ENCODE results near the gene PRR16. TPM values are rescaled to one million over a fixed set of nuclear protein-coding genes. Genes with fewer than 3 reads are reported as not detected.

PRR16 gene
- total and polyA plus RNA-seq, 2 donors: 7.6 to 11.9 TPM

GRCh38 chr5:120512791-120513650 is 48.9 kb downstream of the PRR16 start:
- 94% methylated on average over 13 of the region's 13 CpGs for WGBS
- H3K4me3 ChIP-seq (ENCODE audit: low read depth, low read length): no peak overlapping the region
- no peaks in the 10 kb centered on the region for H3K36me3 ChIP-seq (ENCODE audit: insufficient read depth)
- H3K4me1 ChIP-seq (ENCODE audit: insufficient read depth): no peaks in the 10 kb centered on the region
- no peak for DNase-seq (ENCODE audit: extremely low spot score)
- no peak overlapping the region for H3K27ac ChIP-seq (ENCODE audit: low read depth)

- H3K36me3 ChIP-seq (ENCODE audit: insufficient read depth): no peaks in the 10 kb centered on the region
- 62% methylated on average over 2 of the region's 2 CpGs for WGBS
- DNase-seq (ENCODE audit: extremely low spot score): no peak
- H3K4me1 ChIP-seq (ENCODE audit: insufficient read depth): no peaks in the 10 kb centered on the region
- no peak overlapping the region for H3K4me3 ChIP-seq (ENCODE audit: low read depth, low read length)
- H3K27ac ChIP-seq (ENCODE audit: low read depth): no peak overlapping the region
Measured at GRCh38 chr5:120516805-120517204, 52.7 kb downstream of the PRR16 start.

GRCh38 chr5:120517607-120518252 is 53.6 kb downstream of the PRR16 start:
- Histone ChIP-seq H3K36me3 (ENCODE audit: insufficient read depth) (no peaks in the 10 kb centered on the region), H3K4me1 (ENCODE audit: insufficient read depth) (no peaks in the 10 kb centered on the region), H3K27ac (ENCODE audit: low read depth) (no peak overlapping the region), H3K4me3 (ENCODE audit: low read depth, low read length) (no peak overlapping the region)
- 75% methylated on average over 5 of the region's 5 CpGs for WGBS
- no peak for DNase-seq (ENCODE audit: extremely low spot score)

GRCh38 chr5:120518581-120518980 is 54.5 kb downstream of the PRR16 start:
- Histone ChIP-seq H3K36me3 (ENCODE audit: insufficient read depth) (no peaks in the 10 kb centered on the region), H3K4me3 (ENCODE audit: low read depth, low read length) (no peak overlapping the region), H3K4me1 (ENCODE audit: insufficient read depth) (no peaks in the 10 kb centered on the region), H3K27ac (ENCODE audit: low read depth) (no peak overlapping the region)
- WGBS: 61% methylated on average over 1 of the region's 1 CpG
- no peak for DNase-seq (ENCODE audit: extremely low spot score)

GRCh38 chr5:120527251-120527650 is 63.2 kb downstream of the PRR16 start:
- WGBS: 84% methylated on average over 3 of the region's 3 CpGs
- Histone ChIP-seq H3K36me3 (ENCODE audit: insufficient read depth) (no peaks in the 10 kb centered on the region), H3K27ac (ENCODE audit: low read depth) (no peak overlapping the region), H3K4me1 (ENCODE audit: insufficient read depth) (no peaks in the 10 kb centered on the region), H3K4me3 (ENCODE audit: low read depth, low read length) (no peak overlapping the region)
- DNase-seq (ENCODE audit: extremely low spot score): no peak

- Histone ChIP-seq H3K27ac (ENCODE audit: low read depth) (no peak overlapping the region), H3K4me1 (ENCODE audit: insufficient read depth) (no peaks in the 10 kb centered on the region), H3K4me3 (ENCODE audit: low read depth, low read length) (no peak overlapping the region), H3K36me3 (ENCODE audit: insufficient read depth) (no peaks in the 10 kb centered on the region)
- 83% methylated on average over 2 of the region's 2 CpGs for WGBS
- DNase-seq (ENCODE audit: extremely low spot score): no peak
Measured at GRCh38 chr5:120528609-120529008, 64.5 kb downstream of the PRR16 start.

GRCh38 chr5:120529386-120529785 is 65.3 kb downstream of the PRR16 start:
- Histone ChIP-seq H3K36me3 (ENCODE audit: insufficient read depth) (no peaks in the 10 kb centered on the region), H3K4me1 (ENCODE audit: insufficient read depth) (no peaks in the 10 kb centered on the region), H3K4me3 (ENCODE audit: low read depth, low read length) (no peak overlapping the region), H3K27ac (ENCODE audit: low read depth) (no peak overlapping the region)
- no peak for DNase-seq (ENCODE audit: extremely low spot score)
- WGBS: 86% methylated on average over 2 of the region's 2 CpGs

GRCh38 chr5:120531215-120531614 is 67.1 kb downstream of the PRR16 start:
- H3K36me3 ChIP-seq (ENCODE audit: insufficient read depth): no peaks in the 10 kb centered on the region
- no peak overlapping the region for H3K27ac ChIP-seq (ENCODE audit: low read depth)
- no peak overlapping the region for H3K4me3 ChIP-seq (ENCODE audit: low read depth, low read length)
- DNase-seq (ENCODE audit: extremely low spot score): no peak
- H3K4me1 ChIP-seq (ENCODE audit: insufficient read depth): no peaks in the 10 kb centered on the region
- 68% methylated on average over 3 of the region's 3 CpGs for WGBS

- no peak for DNase-seq (ENCODE audit: extremely low spot score)
- Histone ChIP-seq H3K4me1 (ENCODE audit: insufficient read depth) (no peaks in the 10 kb centered on the region), H3K36me3 (ENCODE audit: insufficient read depth) (no peaks in the 10 kb centered on the region), H3K27ac (ENCODE audit: low read depth) (no peak overlapping the region), H3K4me3 (ENCODE audit: low read depth, low read length) (no peak overlapping the region)
- 77% methylated on average over 5 of the region's 5 CpGs for WGBS
Measured at GRCh38 chr5:120532835-120533234, 68.7 kb downstream of the PRR16 start.

- Histone ChIP-seq H3K4me3 (ENCODE audit: low read depth, low read length) (no peak overlapping the region), H3K36me3 (ENCODE audit: insufficient read depth) (no peaks in the 10 kb centered on the region), H3K4me1 (ENCODE audit: insufficient read depth) (no peaks in the 10 kb centered on the region), H3K27ac (ENCODE audit: low read depth) (no peak overlapping the region)
- WGBS: 78% methylated on average over 3 of the region's 3 CpGs
- no peak for DNase-seq (ENCODE audit: extremely low spot score)
Measured at GRCh38 chr5:120533581-120533980, 69.5 kb downstream of the PRR16 start.

GRCh38 chr5:120535900-120536299 is 71.8 kb downstream of the PRR16 start:
- Histone ChIP-seq H3K27ac (ENCODE audit: low read depth) (no peak overlapping the region), H3K4me1 (ENCODE audit: insufficient read depth) (no peaks in the 10 kb centered on the region), H3K4me3 (ENCODE audit: low read depth, low read length) (no peak overlapping the region), H3K36me3 (ENCODE audit: insufficient read depth) (no peaks in the 10 kb centered on the region)
- DNase-seq (ENCODE audit: extremely low spot score): no peak
- 93% methylated on average over 1 of the region's 1 CpG for WGBS

- DNase-seq (ENCODE audit: extremely low spot score): no peak
- Histone ChIP-seq H3K4me1 (ENCODE audit: insufficient read depth) (no peaks in the 10 kb centered on the region), H3K27ac (ENCODE audit: low read depth) (no peak overlapping the region), H3K4me3 (ENCODE audit: low read depth, low read length) (no peak overlapping the region), H3K36me3 (ENCODE audit: insufficient read depth) (no peaks in the 10 kb centered on the region)
- 93% methylated on average over 2 of the region's 2 CpGs for WGBS
Measured at GRCh38 chr5:120538149-120538548, 74.0 kb downstream of the PRR16 start.

GRCh38 chr5:120538644-120539043 is 74.5 kb downstream of the PRR16 start:
- DNase-seq (ENCODE audit: extremely low spot score): no peak
- 74% methylated on average over 2 of the region's 2 CpGs for WGBS

GRCh38 chr5:120539471-120539870 is 75.4 kb downstream of the PRR16 start:
- no peak overlapping the region for H3K27ac ChIP-seq (ENCODE audit: low read depth)
- 96% methylated on average over 1 of the region's 1 CpG for WGBS
- DNase-seq (ENCODE audit: extremely low spot score): no peak

More at GRCh38 chr5:120538644-120539043, 74.5 kb downstream of the PRR16 start:
- no peak overlapping the region for H3K4me3 ChIP-seq (ENCODE audit: low read depth, low read length)
- H3K36me3 ChIP-seq (ENCODE audit: insufficient read depth): no peaks in the 10 kb centered on the region
- no peaks in the 10 kb centered on the region for H3K4me1 ChIP-seq (ENCODE audit: insufficient read depth)
- H3K27ac ChIP-seq (ENCODE audit: low read depth): no peak overlapping the region

More at GRCh38 chr5:120539471-120539870, 75.4 kb downstream of the PRR16 start:
- no peak overlapping the region for H3K4me3 ChIP-seq (ENCODE audit: low read depth, low read length)
- no peaks in the 10 kb centered on the region for H3K4me1 ChIP-seq (ENCODE audit: insufficient read depth)
- H3K36me3 ChIP-seq (ENCODE audit: insufficient read depth): no peaks in the 10 kb centered on the region

All from urinary bladder (tissue), 4 donors.